HEK293 (cell line): ENCODE data around the gene APLP1.

Source experiments
- GLIS1 ChIP-seq: fragments of 450-650 bp; formaldehyde crosslinking; IDR thresholded peaks from 2 replicates; pipeline ENCODE4 v1.5.1; 2016; ENCODE audit warnings: missing biosample characterization, missing genetic modification characterization
- GLIS2 ChIP-seq: fragments of 450-650 bp; formaldehyde crosslinking; IDR thresholded peaks from 2 replicates; pipeline ENCODE4 v1.5.1; 2016; ENCODE audit warnings: missing biosample characterization, missing genetic modification characterization
- KLF1 ChIP-seq: fragments of 450-650 bp; formaldehyde crosslinking; IDR thresholded peaks from 2 replicates; pipeline ENCODE4 v1.5.1; 2016; ENCODE audit warnings: missing biosample characterization, missing genetic modification characterization
- KLF10 ChIP-seq: fragments of 450-650 bp; IDR thresholded peaks from 2 replicates; pipeline ENCODE4 v1.5.1; 2018; ENCODE audit warnings: missing biosample characterization, mild to moderate bottlenecking, missing genetic modification characterization
- KLF9 ChIP-seq: fragments of 450-650 bp; formaldehyde crosslinking; IDR thresholded peaks from 2 replicates; pipeline ENCODE4 v1.5.1; 2016; ENCODE audit warnings: missing biosample characterization, missing genetic modification characterization, low read depth
- MEIS1 ChIP-seq: sonication (generic); formaldehyde crosslinking; IDR thresholded peaks from 2 replicates; pipeline ENCODE4 v1.8.1; 2022; ENCODE audit warnings: missing genetic modification reagents, mild to moderate bottlenecking, borderline replicate concordance
- REPIN1 ChIP-seq: fragments of 450-650 bp; formaldehyde crosslinking; IDR thresholded peaks from 2 replicates; pipeline ENCODE4 v1.5.1; 2017; ENCODE audit warnings: missing biosample characterization, missing genetic modification characterization, low read depth
- SALL2 ChIP-seq: fragments of 450-650 bp; formaldehyde crosslinking; IDR thresholded peaks from 2 replicates; pipeline ENCODE4 v1.5.0; 2017; ENCODE audit warnings: missing biosample characterization, mild to moderate bottlenecking, missing genetic modification characterization, borderline replicate concordance
- SP2 ChIP-seq: fragments of 450-650 bp; formaldehyde crosslinking; IDR thresholded peaks from 2 replicates; pipeline ENCODE4 v1.5.1; 2016; ENCODE audit warnings: missing biosample characterization, missing genetic modification characterization
- SP3 ChIP-seq: fragments of 450-650 bp; formaldehyde crosslinking; IDR thresholded peaks from 2 replicates; pipeline ENCODE4 v1.5.1; 2016; ENCODE audit warnings: missing biosample characterization, missing genetic modification characterization
- ZNF140 ChIP-seq: fragments of 450-650 bp; formaldehyde crosslinking; IDR thresholded peaks from 2 replicates; pipeline ENCODE4 v1.5.1; 2016; ENCODE audit warnings: missing biosample characterization, missing genetic modification characterization
- ZNF2 ChIP-seq: fragments of 450-650 bp; formaldehyde crosslinking; IDR thresholded peaks from 2 replicates; pipeline ENCODE4 v1.5.1; 2016; ENCODE audit warnings: missing biosample characterization, missing genetic modification characterization
- ZNF248 ChIP-seq: fragments of 450-650 bp; formaldehyde crosslinking; IDR thresholded peaks from 2 replicates; pipeline ENCODE4 v1.5.1; 2017; ENCODE audit warnings: missing biosample characterization, missing genetic modification characterization
- ZNF324 ChIP-seq: fragments of 450-650 bp; formaldehyde crosslinking; IDR thresholded peaks from 2 replicates; pipeline ENCODE4 v1.5.1; 2016; ENCODE audit warnings: missing biosample characterization, missing genetic modification characterization
- ZNF394 ChIP-seq: fragments of 450-650 bp; formaldehyde crosslinking; IDR thresholded peaks from 2 replicates; pipeline ENCODE4 v1.5.1; 2016; ENCODE audit warnings: missing biosample characterization, missing genetic modification characterization, mild to moderate bottlenecking, moderate library complexity, borderline replicate concordance
- ZNF561 ChIP-seq: fragments of 450-650 bp; IDR thresholded peaks from 2 replicates; pipeline ENCODE4 v1.5.1; 2018; ENCODE audit warnings: missing biosample characterization, missing genetic modification characterization, borderline replicate concordance
- ZNF629 ChIP-seq: fragments of 450-650 bp; formaldehyde crosslinking; IDR thresholded peaks from 2 replicates; pipeline ENCODE4 v1.5.1; 2017; ENCODE audit warnings: missing biosample characterization, missing genetic modification characterization
- ZNF843 ChIP-seq: fragments of 450-650 bp; formaldehyde crosslinking; IDR thresholded peaks from 2 replicates; pipeline ENCODE4 v1.5.1; 2016; ENCODE audit warnings: missing biosample characterization, missing genetic modification characterization
- ZXDB ChIP-seq: fragments of 450-650 bp; formaldehyde crosslinking; IDR thresholded peaks from 2 replicates; pipeline ENCODE4 v1.5.1; 2016; ENCODE audit warnings: missing biosample characterization, missing genetic modification characterization
- TF ChIP-seq, protein P1 (sequence below): fragments of 450-650 bp; formaldehyde crosslinking; IDR thresholded peaks from 2 replicates; pipeline ENCODE4 v1.5.1; 2017; ENCODE audit warnings: missing biosample characterization, missing genetic modification characterization
- TF ChIP-seq, protein P2 (sequence below): fragments of 450-650 bp; formaldehyde crosslinking; IDR thresholded peaks from 2 replicates; pipeline ENCODE4 v1.5.1; 2017; ENCODE audit warnings: missing biosample characterization, missing genetic modification characterization
- TF ChIP-seq, protein P3 (sequence below): fragments of 450-650 bp; formaldehyde crosslinking; IDR thresholded peaks from 2 replicates; pipeline ENCODE4 v1.5.1; 2016; ENCODE audit warnings: missing biosample characterization, missing genetic modification characterization
- TF ChIP-seq, protein P4 (sequence below): fragments of 450-650 bp; formaldehyde crosslinking; IDR thresholded peaks from 2 replicates; pipeline ENCODE4 v1.5.1; 2016; ENCODE audit warnings: missing biosample characterization, missing genetic modification characterization
- TF ChIP-seq, protein P5 (sequence below): fragments of 450-650 bp; formaldehyde crosslinking; IDR thresholded peaks from 2 replicates; pipeline ENCODE4 v1.5.1; 2016; ENCODE audit warnings: missing biosample characterization, missing genetic modification characterization
- TF ChIP-seq, protein P6 (sequence below): fragments of 450-650 bp; formaldehyde crosslinking; conservative IDR thresholded peaks from 2 replicates; pipeline ENCODE4 v1.5.1; 2016; ENCODE audit warnings: low read depth, missing biosample characterization, missing genetic modification characterization
- TF ChIP-seq, protein P7 (sequence below): fragments of 450-650 bp; formaldehyde crosslinking; IDR thresholded peaks from 2 replicates; pipeline ENCODE4 v1.5.1; 2016; ENCODE audit warnings: missing biosample characterization, missing genetic modification characterization
- TF ChIP-seq, protein P8 (sequence below): fragments of 450-650 bp; formaldehyde crosslinking; IDR thresholded peaks from 2 replicates; pipeline ENCODE4 v1.5.1; 2016; ENCODE audit warnings: missing biosample characterization, missing genetic modification characterization

Gene APLP1

DNA sequence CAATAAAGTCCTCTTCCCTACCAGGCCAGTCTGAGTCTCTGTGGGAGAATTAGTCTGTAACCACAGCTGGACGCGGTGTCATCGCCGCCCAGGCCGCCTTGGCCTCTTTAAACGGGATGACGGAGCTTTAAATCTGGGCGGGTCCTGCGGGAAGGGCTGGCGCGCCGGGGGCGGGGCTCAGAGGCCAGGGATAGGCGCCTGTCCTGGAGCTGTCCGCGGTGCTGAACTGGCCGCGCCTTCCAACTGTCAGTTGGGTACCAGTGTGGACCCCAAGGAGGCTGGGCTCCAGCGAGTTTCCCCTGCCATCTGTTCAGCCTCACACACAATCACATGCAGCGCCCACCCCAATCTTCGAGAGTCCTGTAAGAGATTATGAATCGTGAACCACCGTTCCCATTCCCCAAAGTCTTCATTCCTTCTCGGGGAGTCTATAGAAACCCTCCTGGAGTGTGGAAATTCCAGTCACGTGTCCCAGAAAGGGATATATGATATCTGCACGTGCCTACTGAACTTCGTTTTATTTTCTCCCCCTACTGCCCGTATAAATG, 11.5 kb downstream of the APLP1 start (continued):
- TF ChIP-seq, protein P1, sequence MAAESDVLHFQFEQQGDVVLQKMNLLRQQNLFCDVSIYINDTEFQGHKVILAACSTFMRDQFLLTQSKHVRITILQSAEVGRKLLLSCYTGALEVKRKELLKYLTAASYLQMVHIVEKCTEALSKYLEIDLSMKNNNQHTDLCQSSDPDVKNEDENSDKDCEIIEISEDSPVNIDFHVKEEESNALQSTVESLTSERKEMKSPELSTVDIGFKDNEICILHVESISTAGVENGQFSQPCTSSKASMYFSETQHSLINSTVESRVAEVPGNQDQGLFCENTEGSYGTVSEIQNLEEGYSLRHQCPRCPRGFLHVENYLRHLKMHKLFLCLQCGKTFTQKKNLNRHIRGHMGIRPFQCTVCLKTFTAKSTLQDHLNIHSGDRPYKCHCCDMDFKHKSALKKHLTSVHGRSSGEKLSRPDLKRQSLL (tag by site-specific recombination), result 0 out of 2 replicates have a peak, but pooled peaks have one; percentile 80
- TF ChIP-seq KLF10 (peak; percentile 98), ZNF248 (tag by site-specific recombination) (no peak), ZNF140 (tag by site-specific recombination) (no peak), ZNF561 (tag by site-specific recombination) (peak; percentile 100), SP3 (tag by site-specific recombination) (peak; percentile 94), ZNF2 (tag by site-specific recombination) (peak; percentile 84), MEIS1 (CRISPR knock-in tag) (no peak), GLIS2 (peak; percentile 95), GLIS1 (peak; percentile 88), KLF1 (tag by site-specific recombination) (peak; percentile 94), KLF9 (tag by site-specific recombination) (peak; percentile 98), ZNF629 (tag by site-specific recombination) (peak; percentile 92), ZNF324 (tag by site-specific recombination) (peak; percentile 83; the same call in 1 of the 2 replicates), ZNF394 (tag by site-specific recombination) (peak; percentile 64; the same call in 1 of the 2 replicates), ZXDB (tag by site-specific recombination) (peak; percentile 91), REPIN1 (0 out of 2 replicates have a peak, but pooled peaks have one; percentile 56), ZNF843 (tag by site-specific recombination) (peak; percentile 52; the same call in 1 of the 2 replicates), SALL2 (tag by site-specific recombination) (no peak), SP2 (peak; percentile 91)
- TF ChIP-seq, protein P2, sequence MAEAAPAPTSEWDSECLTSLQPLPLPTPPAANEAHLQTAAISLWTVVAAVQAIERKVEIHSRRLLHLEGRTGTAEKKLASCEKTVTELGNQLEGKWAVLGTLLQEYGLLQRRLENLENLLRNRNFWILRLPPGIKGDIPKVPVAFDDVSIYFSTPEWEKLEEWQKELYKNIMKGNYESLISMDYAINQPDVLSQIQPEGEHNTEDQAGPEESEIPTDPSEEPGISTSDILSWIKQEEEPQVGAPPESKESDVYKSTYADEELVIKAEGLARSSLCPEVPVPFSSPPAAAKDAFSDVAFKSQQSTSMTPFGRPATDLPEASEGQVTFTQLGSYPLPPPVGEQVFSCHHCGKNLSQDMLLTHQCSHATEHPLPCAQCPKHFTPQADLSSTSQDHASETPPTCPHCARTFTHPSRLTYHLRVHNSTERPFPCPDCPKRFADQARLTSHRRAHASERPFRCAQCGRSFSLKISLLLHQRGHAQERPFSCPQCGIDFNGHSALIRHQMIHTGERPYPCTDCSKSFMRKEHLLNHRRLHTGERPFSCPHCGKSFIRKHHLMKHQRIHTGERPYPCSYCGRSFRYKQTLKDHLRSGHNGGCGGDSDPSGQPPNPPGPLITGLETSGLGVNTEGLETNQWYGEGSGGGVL (tag by site-specific recombination), result 0 out of 2 replicates have a peak, but pooled peaks have one; percentile 15
- TF ChIP-seq, protein P3, sequence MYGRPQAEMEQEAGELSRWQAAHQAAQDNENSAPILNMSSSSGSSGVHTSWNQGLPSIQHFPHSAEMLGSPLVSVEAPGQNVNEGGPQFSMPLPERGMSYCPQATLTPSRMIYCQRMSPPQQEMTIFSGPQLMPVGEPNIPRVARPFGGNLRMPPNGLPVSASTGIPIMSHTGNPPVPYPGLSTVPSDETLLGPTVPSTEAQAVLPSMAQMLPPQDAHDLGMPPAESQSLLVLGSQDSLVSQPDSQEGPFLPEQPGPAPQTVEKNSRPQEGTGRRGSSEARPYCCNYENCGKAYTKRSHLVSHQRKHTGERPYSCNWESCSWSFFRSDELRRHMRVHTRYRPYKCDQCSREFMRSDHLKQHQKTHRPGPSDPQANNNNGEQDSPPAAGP (tag by site-specific recombination), result peak; percentile 96
- TF ChIP-seq, protein P4, sequence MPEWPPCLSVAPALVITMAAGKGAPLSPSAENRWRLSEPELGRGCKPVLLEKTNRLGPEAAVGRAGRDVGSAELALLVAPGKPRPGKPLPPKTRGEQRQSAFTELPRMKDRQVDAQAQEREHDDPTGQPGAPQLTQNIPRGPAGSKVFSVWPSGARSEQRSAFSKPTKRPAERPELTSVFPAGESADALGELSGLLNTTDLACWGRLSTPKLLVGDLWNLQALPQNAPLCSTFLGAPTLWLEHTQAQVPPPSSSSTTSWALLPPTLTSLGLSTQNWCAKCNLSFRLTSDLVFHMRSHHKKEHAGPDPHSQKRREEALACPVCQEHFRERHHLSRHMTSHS (tag by site-specific recombination), result no peak
- TF ChIP-seq, protein P5, sequence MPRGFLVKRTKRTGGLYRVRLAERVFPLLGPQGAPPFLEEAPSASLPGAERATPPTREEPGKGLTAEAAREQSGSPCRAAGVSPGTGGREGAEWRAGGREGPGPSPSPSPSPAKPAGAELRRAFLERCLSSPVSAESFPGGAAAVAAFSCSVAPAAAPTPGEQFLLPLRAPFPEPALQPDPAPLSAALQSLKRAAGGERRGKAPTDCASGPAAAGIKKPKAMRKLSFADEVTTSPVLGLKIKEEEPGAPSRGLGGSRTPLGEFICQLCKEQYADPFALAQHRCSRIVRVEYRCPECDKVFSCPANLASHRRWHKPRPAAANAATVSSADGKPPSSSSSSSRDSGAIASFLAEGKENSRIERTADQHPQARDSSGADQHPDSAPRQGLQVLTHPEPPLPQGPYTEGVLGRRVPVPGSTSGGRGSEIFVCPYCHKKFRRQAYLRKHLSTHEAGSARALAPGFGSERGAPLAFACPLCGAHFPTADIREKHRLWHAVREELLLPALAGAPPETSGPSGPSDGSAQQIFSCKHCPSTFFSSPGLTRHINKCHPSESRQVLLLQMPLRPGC (tag by site-specific recombination), result peak; percentile 75; the same call in 1 of the 2 replicates
- TF ChIP-seq, protein P6, sequence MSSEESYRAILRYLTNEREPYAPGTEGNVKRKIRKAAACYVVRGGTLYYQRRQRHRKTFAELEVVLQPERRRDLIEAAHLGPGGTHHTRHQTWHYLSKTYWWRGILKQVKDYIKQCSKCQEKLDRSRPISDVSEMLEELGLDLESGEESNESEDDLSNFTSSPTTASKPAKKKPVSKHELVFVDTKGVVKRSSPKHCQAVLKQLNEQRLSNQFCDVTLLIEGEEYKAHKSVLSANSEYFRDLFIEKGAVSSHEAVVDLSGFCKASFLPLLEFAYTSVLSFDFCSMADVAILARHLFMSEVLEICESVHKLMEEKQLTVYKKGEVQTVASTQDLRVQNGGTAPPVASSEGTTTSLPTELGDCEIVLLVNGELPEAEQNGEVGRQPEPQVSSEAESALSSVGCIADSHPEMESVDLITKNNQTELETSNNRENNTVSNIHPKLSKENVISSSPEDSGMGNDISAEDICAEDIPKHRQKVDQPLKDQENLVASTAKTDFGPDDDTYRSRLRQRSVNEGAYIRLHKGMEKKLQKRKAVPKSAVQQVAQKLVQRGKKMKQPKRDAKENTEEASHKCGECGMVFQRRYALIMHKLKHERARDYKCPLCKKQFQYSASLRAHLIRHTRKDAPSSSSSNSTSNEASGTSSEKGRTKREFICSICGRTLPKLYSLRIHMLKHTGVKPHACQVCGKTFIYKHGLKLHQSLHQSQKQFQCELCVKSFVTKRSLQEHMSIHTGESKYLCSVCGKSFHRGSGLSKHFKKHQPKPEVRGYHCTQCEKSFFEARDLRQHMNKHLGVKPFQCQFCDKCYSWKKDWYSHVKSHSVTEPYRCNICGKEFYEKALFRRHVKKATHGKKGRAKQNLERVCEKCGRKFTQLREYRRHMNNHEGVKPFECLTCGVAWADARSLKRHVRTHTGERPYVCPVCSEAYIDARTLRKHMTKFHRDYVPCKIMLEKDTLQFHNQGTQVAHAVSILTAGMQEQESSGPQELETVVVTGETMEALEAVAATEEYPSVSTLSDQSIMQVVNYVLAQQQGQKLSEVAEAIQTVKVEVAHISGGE (tag by site-specific recombination), result no peak; the same call in 1 of the 2 replicates
- TF ChIP-seq, protein P7, sequence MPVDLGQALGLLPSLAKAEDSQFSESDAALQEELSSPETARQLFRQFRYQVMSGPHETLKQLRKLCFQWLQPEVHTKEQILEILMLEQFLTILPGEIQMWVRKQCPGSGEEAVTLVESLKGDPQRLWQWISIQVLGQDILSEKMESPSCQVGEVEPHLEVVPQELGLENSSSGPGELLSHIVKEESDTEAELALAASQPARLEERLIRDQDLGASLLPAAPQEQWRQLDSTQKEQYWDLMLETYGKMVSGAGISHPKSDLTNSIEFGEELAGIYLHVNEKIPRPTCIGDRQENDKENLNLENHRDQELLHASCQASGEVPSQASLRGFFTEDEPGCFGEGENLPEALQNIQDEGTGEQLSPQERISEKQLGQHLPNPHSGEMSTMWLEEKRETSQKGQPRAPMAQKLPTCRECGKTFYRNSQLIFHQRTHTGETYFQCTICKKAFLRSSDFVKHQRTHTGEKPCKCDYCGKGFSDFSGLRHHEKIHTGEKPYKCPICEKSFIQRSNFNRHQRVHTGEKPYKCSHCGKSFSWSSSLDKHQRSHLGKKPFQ (tag by site-specific recombination), result no peak
- TF ChIP-seq, protein P8, sequence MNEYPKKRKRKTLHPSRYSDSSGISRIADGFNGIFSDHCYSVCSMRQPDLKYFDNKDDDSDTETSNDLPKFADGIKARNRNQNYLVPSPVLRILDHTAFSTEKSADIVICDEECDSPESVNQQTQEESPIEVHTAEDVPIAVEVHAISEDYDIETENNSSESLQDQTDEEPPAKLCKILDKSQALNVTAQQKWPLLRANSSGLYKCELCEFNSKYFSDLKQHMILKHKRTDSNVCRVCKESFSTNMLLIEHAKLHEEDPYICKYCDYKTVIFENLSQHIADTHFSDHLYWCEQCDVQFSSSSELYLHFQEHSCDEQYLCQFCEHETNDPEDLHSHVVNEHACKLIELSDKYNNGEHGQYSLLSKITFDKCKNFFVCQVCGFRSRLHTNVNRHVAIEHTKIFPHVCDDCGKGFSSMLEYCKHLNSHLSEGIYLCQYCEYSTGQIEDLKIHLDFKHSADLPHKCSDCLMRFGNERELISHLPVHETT (tag by site-specific recombination), result peak; percentile 74
